Measurements from ENCODE around the gene RAET1G. TPM values are rescaled to one million over a fixed set of nuclear protein-coding genes. Genes with fewer than 3 reads are reported as not detected.
A peak's percentile ranks its signal among the peaks of the same experiment; 100 is the strongest.
"Not testable (repeated sequence)": the region's sequence is repeated elsewhere in the genome, so short reads cannot be mapped to it uniquely, and the experiment has no call there.

RAET1G gene
- total RNA-seq, 6 donors from 2014 or later = 0.37 to 2.1 (median 0.75) TPM; not detected in 2

DNA sequence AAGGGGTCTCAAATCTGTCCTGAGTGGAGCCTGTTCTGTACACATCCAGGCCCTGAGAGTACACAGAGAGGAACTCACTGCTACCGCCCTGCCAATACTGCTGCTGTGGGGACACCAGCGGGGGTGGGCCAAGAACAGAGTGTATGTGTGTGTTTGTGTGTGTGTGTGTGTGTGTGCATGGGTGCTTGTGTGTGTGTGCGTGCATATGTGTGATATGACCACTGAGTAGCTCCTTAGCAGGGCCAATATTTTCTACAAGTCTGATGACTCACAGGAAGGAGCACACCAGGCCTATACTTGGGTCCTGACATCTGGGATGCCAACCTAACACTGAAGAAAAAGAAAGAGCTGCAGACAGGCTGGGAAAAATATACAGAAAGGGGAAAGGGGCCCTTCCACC, 26.4 kb downstream of the RAET1G start:
- Histone ChIP-seq H3K27me3 (no peaks in the 10 kb centered on the region), H3K27ac (peak overlapping the region in 3 of 4 donors; percentile 73 to 82 (median 76)), H3K4me1 (peaks cover 28 to 37% (median 31%) of the 10 kb centered on the region in 4 donors), H3K36me3 (no peaks in the 10 kb centered on the region), H3K4me3 (no peak overlapping the region), H3K9me3 (no peaks in the 10 kb centered on the region)
- ATAC-seq (ENCODE audit: low FRiP score in 2 of 2) (peak; percentile 2 to 43), DNase-seq (no peak)
- no peak for TF ChIP-seq EP300 (IDR thresholded peaks at IDR 0.05)
- no peak for TF ChIP-seq POLR2AphosphoS5 (IDR thresholded peaks at IDR 0.05)
- no peak for TF ChIP-seq POLR2A (IDR thresholded peaks at IDR 0.05)
- TF ChIP-seq, protein P1, sequence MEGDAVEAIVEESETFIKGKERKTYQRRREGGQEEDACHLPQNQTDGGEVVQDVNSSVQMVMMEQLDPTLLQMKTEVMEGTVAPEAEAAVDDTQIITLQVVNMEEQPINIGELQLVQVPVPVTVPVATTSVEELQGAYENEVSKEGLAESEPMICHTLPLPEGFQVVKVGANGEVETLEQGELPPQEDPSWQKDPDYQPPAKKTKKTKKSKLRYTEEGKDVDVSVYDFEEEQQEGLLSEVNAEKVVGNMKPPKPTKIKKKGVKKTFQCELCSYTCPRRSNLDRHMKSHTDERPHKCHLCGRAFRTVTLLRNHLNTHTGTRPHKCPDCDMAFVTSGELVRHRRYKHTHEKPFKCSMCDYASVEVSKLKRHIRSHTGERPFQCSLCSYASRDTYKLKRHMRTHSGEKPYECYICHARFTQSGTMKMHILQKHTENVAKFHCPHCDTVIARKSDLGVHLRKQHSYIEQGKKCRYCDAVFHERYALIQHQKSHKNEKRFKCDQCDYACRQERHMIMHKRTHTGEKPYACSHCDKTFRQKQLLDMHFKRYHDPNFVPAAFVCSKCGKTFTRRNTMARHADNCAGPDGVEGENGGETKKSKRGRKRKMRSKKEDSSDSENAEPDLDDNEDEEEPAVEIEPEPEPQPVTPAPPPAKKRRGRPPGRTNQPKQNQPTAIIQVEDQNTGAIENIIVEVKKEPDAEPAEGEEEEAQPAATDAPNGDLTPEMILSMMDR (IDR thresholded peaks at IDR 0.05) = no peak
- WGBS, 2 donors = 70 to 80% methylated on average over 1 to 3 of the region's 3 CpGs

DNA sequence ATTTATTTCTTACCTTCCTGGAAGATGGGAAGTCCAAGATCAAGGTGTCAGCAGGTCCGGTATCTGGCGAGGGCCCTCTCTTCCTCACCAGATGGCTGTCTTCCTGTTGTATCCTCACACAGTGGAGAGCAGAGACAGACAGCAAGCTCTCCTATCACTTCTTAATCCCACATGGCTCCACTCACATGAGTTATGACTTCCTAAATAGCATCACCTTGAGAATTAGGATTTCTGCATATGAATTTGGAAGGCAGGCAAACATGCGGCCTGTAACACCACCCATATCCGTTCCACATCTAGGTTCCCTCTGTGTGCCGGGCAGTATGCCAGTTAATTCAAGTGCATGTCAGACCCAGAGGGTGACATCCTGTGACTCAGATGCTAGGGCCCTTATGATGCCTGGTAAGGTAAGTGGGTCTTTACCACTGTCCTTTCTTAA, 27.1 kb downstream of the RAET1G start:
- DNase-seq (peak in 1 of 2 donors; percentile 73), ATAC-seq (ENCODE audit: low FRiP score in 2 of 2) (peak; percentile 23 to 28)
- TF ChIP-seq POLR2AphosphoS5 (IDR thresholded peaks at IDR 0.05) (peak in 1 of 2 donors; percentile 54), POLR2A (IDR thresholded peaks at IDR 0.05) (no peak), EP300 (IDR thresholded peaks at IDR 0.05) (no peak)
- Histone ChIP-seq H3K27me3 (no peaks in the 10 kb centered on the region), H3K27ac (peak overlapping the region; percentile 41 to 82 (median 74)), H3K36me3 (no peaks in the 10 kb centered on the region), H3K4me1 (peaks cover 28 to 37% (median 31%) of the 10 kb centered on the region in 4 donors), H3K9me3 (no peaks in the 10 kb centered on the region), H3K4me3 (no peak overlapping the region)
- 32 to 43% methylated on average over 4 to 5 of the region's 5 CpGs for WGBS, 2 donors

DNA sequence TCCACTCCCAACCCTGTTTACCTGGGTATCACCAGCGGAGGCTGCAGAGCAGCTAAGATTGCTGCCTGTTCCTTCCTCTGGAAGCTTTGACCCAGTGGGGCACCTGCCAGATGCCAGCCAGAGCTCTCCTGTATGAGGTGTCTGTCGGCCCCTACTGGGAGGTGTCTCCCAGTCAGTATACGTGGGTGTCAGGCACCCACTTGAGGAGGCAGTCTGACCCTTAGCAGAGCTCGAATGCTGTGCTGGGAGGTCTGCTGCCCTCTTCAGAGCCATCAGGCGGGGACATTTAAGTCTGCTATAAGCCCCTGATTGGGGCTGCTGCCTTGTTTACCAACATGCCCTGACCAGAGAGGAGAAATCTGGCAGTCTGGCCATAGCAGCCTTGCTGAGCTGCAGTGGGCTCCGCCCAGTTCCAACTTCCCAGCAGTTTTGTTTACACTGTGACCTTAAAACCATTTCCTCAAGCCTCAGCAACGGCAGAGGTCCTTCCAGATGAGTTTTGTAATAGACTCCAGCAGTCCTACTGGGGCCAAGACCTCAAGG, 27.8 kb downstream of the RAET1G start:
- WGBS, 2 donors = 13 to 32% methylated on average over 2 to 3 of the region's 7 CpGs
- peak in 1 of 2 donors; percentile 79 for DNase-seq

DNA sequence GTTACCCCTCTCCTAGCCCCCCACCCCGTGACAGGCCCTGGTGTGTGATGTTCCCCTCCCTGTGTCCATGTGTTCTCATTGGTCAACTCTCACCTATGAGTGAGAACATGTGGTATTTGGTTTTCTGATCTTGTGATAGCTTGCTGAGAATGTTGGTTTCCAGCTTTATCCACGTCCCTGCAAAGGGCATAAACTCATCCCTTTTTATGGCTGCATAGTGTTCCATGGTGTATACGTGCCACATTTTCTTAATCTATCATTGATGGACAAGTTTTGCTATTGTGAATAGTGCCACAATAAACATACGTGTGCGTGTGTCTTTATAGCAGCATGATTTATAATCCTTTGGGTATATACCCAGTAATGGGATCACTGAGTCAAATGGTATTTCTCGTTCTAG, 31.1 kb downstream of the RAET1G start:
- H3K9me3 ChIP-seq; ATAC-seq (ENCODE audit: low FRiP score in 2 of 2); H3K36me3 ChIP-seq; DNase-seq; H3K27me3 ChIP-seq; H3K27ac ChIP-seq; H3K4me3 ChIP-seq: not testable (repeated sequence)
- peaks cover 20 to 28% (median 24%) of the 10 kb centered on the region in 4 donors for H3K4me1 ChIP-seq
- 72 to 81% methylated on average over 6 of the region's 6 CpGs for WGBS, 2 donors

More for the DNA sequence above, 27.8 kb downstream of the RAET1G start:
- Histone ChIP-seq H3K27me3 (no peaks in the 10 kb centered on the region), H3K36me3 (no peaks in the 10 kb centered on the region), H3K4me1 (peaks cover 29 to 43% (median 32%) of the 10 kb centered on the region in 4 donors), H3K4me3 (no peak overlapping the region), H3K27ac (peak overlapping the region; percentile 41 to 82 (median 74)), H3K9me3 (no peaks in the 10 kb centered on the region)
- TF ChIP-seq POLR2A (IDR thresholded peaks at IDR 0.05) (no peak), POLR2AphosphoS5 (IDR thresholded peaks at IDR 0.05) (peak in 1 of 2 donors; percentile 25), EP300 (IDR thresholded peaks at IDR 0.05) (peak in 1 of 4 donors; percentile 32)
- TF ChIP-seq, protein P1 (IDR thresholded peaks at IDR 0.05) = no peak
- peak; percentile 76 to 84 for ATAC-seq (ENCODE audit: low FRiP score in 2 of 2)

DNA sequence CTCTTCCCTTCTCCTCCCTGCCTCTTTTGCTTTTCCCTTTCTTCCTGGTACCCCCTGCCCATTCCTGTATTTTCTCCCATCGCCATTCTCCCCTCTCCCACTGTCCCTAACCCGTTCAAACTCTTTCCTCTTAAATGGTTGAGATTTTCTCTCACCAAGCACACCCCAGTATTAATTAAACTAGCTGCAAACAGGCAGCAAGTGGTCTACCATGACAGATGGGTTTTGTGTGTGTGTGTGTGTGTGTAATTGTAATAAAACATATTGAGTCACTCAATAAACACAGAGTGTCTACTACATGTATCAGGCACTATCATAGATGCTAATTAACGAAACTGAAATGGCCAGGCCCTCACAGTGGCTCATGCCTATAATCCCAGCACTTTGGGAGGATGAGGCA, 31.7 kb downstream of the RAET1G start:
- H3K27ac ChIP-seq = no peak overlapping the region
- 83 to 84% methylated on average over 3 of the region's 3 CpGs for WGBS, 2 donors
- no peaks in the 10 kb centered on the region for H3K9me3 ChIP-seq
- TF ChIP-seq EP300 (IDR thresholded peaks at IDR 0.05) (no peak), POLR2AphosphoS5 (IDR thresholded peaks at IDR 0.05) (no peak), POLR2A (IDR thresholded peaks at IDR 0.05) (no peak)
- TF ChIP-seq, protein P1 (IDR thresholded peaks at IDR 0.05) = no peak
- H3K27me3 ChIP-seq = no peaks in the 10 kb centered on the region
- DNase-seq (no peak), ATAC-seq (ENCODE audit: low FRiP score in 2 of 2) (no peak)
- no peaks in the 10 kb centered on the region for H3K36me3 ChIP-seq
- no peak overlapping the region for H3K4me3 ChIP-seq
- H3K4me1 ChIP-seq = peaks cover 16 to 22% (median 18%) of the 10 kb centered on the region in 4 donors

DNA sequence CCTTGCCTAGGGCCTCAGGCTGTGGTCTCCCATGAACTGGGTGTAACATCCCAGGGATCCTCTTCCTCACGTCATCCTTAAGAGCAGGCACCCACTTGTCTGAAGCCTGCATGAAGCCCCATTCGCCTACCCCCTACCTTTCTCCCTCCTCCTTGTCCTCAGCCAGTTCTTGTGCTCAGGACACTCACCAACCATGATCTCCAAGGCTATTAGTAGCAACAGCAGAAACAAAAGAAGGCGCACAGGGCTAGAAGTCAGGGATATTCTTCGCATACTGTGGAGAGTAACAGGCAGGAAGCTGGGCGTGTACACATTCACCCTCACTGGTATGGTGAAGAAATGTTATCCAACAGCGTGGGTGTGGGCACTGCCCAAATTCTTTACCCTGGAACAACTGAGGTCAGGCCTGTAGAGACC, 32.3 kb downstream of the RAET1G start:
- ATAC-seq (ENCODE audit: low FRiP score in 2 of 2) (no peak), DNase-seq (no peak)
- Histone ChIP-seq H3K4me1 (peaks cover 9 to 16% (median 12%) of the 10 kb centered on the region in 4 donors), H3K27ac (peak overlapping the region in 2 of 4 donors; percentile 23 to 34), H3K27me3 (no peaks in the 10 kb centered on the region), H3K4me3 (no peak overlapping the region), H3K9me3 (no peaks in the 10 kb centered on the region), H3K36me3 (no peaks in the 10 kb centered on the region)
- 58% methylated on average over 6 of the region's 6 CpGs for WGBS, 2 donors
- TF ChIP-seq, protein P1 (IDR thresholded peaks at IDR 0.05) = no peak
- no peak for TF ChIP-seq EP300 (IDR thresholded peaks at IDR 0.05)
- no peak for TF ChIP-seq POLR2A (IDR thresholded peaks at IDR 0.05)
- TF ChIP-seq POLR2AphosphoS5 (IDR thresholded peaks at IDR 0.05) = no peak

All from upper lobe of left lung (tissue), 6 donors.